M059J (cell line): ENCODE measurements around the gene RNU6-1. TPM values are rescaled to one million over a fixed set of nuclear protein-coding genes. Genes with fewer than 3 reads are reported as not detected.

Experiments
- DNase-seq: peaks from one replicate; pipeline ENCODE4 v3.0.0-alpha.2; 2012; ENCODE audit warnings: low read depth
- total RNA-seq: library from RNA; depleted of rRNA; stranded (reverse); fragments of >200 nt; shearing (Covaris generic); gene quantifications from 2 replicates; pipeline ENCODE4 v1.2.3, GENCODE V29; 2014

The RNU6-1 gene
- total RNA-seq, 1 experiment from 2014 or later, result not detected

GRCh38 chr15:67833710-67834511, 5.9 kb downstream of the RNU6-1 start:
- DNase-seq, result peak; percentile 39

- DNase-seq, result no peak
These were observed 6.7 kb downstream of the RNU6-1 start for GRCh38 chr15:67832897-67833709.

GRCh38 chr15:67832031-67832551, 7.8 kb downstream of the RNU6-1 start:
- peak; percentile 55 for DNase-seq

GRCh38 chr15:67831363-67831762, 8.5 kb downstream of the RNU6-1 start:
- DNase-seq, result no peak

GRCh38 chr15:67829647-67830504, 10.0 kb downstream of the RNU6-1 start:
- no peak for DNase-seq

GRCh38 chr15:67828969-67829646, 10.7 kb downstream of the RNU6-1 start:
- DNase-seq, result no peak

GRCh38 chr15:67828278-67828968, 11.4 kb downstream of the RNU6-1 start:
- no peak for DNase-seq

- no peak for DNase-seq
These were observed 12.1 kb downstream of the RNU6-1 start for GRCh38 chr15:67827562-67828277.

- no peak for DNase-seq
These were observed 12.9 kb downstream of the RNU6-1 start for GRCh38 chr15:67826717-67827561.

GRCh38 chr15:67825881-67826716, 13.7 kb downstream of the RNU6-1 start:
- no peak for DNase-seq

GRCh38 chr15:67824976-67825880, 14.6 kb downstream of the RNU6-1 start, which contains the start of gene SKOR1:
TSS of gene SKOR1 (plus strand) at chr15:67825509. CDS start at chr15:67825603, 94 bp downstream.
- no peak for DNase-seq

GRCh38 chr15:67824197-67824968, 15.5 kb downstream of the RNU6-1 start:
- DNase-seq, result no peak

GRCh38 chr15:67823314-67824196, 16.3 kb downstream of the RNU6-1 start:
- DNase-seq, result no peak

- no peak for DNase-seq
These were observed 17.1 kb downstream of the RNU6-1 start for GRCh38 chr15:67822537-67823313.
